ENCODE measurements around the gene CAPN7.
"Not testable (repeated sequence)": the region's sequence is repeated elsewhere in the genome, so short reads cannot be mapped to it uniquely, and the experiment has no call there.

Gene CAPN7

DNA sequence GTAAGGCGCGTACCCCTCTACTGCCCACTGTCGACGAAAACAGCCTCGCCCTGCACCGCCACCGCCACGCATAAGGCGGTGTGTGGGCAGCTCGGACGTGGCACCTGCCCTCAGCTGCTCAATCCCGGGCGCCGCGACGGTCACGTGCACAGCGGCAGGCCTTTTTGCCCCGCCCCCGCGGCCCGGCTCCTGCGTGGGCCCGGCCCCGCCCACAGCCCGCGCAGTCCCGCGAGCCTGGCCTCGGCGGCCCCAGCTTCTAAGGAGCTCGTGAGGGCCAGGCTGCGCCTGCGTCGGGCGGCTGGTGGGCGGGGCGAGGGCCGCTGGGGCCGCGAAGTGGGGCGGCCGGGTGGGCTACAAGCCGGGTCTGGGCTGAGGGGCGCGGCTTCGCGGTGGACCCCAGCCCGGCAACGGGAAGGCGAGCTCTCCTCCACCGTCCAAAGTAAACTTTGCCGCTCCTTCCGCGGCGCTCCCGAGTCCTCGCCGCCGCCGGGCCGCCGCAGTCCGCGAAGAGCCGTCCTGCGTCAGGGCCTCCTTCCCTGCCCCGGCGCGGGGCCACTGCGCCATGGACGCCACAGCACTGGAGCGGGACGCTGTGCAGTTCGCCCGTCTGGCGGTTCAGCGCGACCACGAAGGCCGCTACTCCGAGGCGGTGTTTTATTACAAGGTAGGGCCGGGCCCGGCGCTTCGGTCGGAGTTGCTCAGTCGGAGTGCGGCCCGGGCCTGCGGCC is at the start of gene CAPN7:
CAPN7 (plus strand) TSS at position 313 of the 728 bp plus-strand sequence; CDS start at position 563, 250 bp downstream.
- FAIRE-seq = no peak

- no peak for FAIRE-seq
Measured at GRCh38 chr3:15157441-15157840, 48.6 kb upstream of the CAPN7 start.

GRCh38 chr3:15159501-15160136 is 46.4 kb upstream of the CAPN7 start:
- no peak for FAIRE-seq

- no peak for FAIRE-seq
Measured at GRCh38 chr3:15160662-15161061, 45.4 kb upstream of the CAPN7 start.

DNA sequence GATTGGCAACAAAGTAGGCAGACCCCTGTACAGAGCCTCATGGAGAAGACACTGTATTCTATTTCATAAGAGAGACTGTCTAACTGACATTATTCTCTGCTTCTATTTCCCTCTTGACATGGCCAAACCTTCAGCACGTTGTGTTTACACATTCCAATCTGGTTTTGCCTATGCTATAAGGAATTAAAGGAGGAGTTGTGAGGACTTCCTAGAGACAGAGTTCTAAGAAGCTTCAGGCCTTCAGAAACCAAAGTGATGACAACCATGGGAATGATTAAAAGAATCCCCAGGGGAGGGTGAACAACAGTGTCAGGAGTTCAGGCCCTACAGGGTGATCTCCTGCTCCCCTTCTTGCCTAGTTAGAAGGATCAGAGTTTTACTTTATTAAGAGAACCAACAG is 44.9 kb upstream of the CAPN7 start:
- FAIRE-seq = no peak

GRCh38 chr3:15163656-15164055 is 42.4 kb upstream of the CAPN7 start:
- FAIRE-seq = not testable (repeated sequence)

- FAIRE-seq = no peak
Measured at GRCh38 chr3:15164340-15164739, 41.7 kb upstream of the CAPN7 start.

DNA sequence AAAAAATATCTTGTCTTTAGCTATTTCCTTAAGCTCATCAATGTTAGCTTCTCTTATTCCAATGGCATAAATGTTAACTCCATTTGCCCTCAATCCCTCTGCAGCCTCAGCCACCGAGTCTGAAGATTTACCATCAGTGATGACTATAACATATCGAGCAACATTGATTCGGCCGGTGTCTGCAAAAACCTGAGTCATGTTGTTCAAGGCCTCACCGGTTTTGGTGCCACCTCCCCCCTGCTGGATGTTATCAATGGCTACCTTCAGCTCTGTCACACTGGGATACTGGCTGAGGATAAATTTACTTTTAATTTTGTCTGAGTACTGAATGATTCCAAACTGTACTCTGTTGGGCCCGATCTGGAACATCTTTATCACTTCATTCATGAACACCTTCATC is 41.0 kb upstream of the CAPN7 start:
- FAIRE-seq = no peak

- FAIRE-seq = not testable (repeated sequence)
Measured at GRCh38 chr3:15166391-15166790, 39.7 kb upstream of the CAPN7 start.

- FAIRE-seq = no peak
Measured at GRCh38 chr3:15171096-15171495, 35.0 kb upstream of the CAPN7 start.

DNA sequence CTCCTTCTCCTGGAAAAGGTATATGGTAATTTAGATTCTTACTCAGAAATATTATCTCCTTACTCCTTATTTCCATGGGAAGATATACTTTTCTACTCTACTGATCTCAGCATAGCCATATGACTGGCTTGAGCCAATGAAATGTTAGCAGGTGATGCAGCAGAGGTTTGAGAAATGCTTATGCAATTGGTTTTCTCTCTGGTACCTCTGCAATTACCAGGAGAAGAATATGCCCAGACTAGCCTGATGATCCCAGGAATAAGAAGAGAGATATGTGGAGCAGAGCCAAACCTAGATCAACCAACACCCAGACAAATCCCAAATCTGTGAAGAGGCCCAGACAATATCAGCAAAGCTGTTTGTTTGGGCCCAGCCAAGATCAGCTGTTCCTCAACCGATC is 33.2 kb upstream of the CAPN7 start:
- no peak for FAIRE-seq

DNA sequence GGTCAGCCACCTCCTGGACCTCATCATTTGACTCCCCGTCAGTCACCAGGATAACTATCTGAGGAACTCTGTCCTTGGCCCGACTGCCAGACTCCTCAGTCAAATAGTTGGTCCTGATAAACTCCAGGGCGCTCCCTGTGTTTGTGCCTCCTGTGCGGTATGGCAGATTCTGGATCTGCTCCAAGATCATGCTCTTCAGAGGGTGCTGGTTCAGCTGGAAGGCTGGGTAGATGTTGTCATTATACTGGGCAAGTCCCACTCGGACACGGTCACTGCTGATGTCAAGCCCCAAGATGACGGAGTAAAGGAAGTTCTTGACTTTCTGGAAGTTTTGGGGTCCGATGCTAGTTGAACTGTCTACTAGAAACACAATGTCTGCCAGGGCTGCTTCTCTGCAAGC is 31.1 kb upstream of the CAPN7 start:
- FAIRE-seq = no peak

GRCh38 chr3:15175605-15176004 is 30.4 kb upstream of the CAPN7 start:
- FAIRE-seq = no peak

GRCh38 chr3:15180042-15180611 is 25.9 kb upstream of the CAPN7 start:
- no peak for FAIRE-seq

GRCh38 chr3:15181511-15181910 is 24.5 kb upstream of the CAPN7 start:
- no peak for FAIRE-seq

- FAIRE-seq = no peak
Measured at GRCh38 chr3:15181963-15182362, 24.1 kb upstream of the CAPN7 start.

- no peak for FAIRE-seq
Measured at GRCh38 chr3:15183011-15183410, 23.0 kb upstream of the CAPN7 start.

DNA sequence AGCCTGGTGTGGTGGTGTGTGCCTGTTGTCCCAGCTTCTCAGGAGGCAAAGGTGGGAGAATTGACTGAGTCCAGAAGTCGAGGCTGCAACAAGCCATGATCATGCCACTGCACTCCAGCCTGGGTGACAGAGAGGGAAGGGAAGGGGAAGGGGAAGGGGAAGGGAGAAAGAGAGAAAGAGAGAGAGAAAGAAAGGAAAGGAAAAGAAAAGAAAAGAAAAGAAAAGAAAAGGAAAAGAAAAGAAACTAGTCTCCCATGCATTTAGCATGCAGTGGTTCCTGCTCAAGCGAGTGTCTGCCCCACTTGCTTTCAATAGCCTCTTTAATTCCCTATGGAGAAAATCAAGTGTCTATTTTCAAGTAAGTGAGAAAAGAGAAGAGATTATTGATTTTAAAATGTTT is 20.6 kb upstream of the CAPN7 start:
- FAIRE-seq = no peak

GRCh38 chr3:15186101-15186476 is 20.0 kb upstream of the CAPN7 start:
- no peak for FAIRE-seq

- not testable (repeated sequence) for FAIRE-seq
Measured at GRCh38 chr3:15186477-15187164, 19.4 kb upstream of the CAPN7 start.

GRCh38 chr3:15197340-15198029 is 8.6 kb upstream of the CAPN7 start:
- FAIRE-seq = no peak

DNA sequence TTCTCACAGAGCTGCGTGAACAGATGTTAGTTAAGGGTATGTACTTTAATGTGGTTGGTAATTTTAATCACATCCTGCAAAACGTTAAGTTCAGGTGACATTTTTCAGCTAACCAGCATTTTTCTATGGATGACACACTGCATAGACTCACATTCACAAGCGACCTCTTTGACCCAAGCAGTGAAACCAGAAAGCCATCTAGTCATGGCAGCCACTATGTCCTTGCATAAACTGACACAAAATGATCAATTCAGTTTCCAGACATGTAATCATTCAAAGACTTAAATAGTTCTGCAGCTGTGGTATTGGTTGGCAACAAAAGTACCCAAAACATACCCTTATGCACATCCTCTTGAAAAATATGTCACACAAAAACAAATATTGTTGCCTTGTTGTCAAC is 7.4 kb upstream of the CAPN7 start:
- no peak for FAIRE-seq

DNA sequence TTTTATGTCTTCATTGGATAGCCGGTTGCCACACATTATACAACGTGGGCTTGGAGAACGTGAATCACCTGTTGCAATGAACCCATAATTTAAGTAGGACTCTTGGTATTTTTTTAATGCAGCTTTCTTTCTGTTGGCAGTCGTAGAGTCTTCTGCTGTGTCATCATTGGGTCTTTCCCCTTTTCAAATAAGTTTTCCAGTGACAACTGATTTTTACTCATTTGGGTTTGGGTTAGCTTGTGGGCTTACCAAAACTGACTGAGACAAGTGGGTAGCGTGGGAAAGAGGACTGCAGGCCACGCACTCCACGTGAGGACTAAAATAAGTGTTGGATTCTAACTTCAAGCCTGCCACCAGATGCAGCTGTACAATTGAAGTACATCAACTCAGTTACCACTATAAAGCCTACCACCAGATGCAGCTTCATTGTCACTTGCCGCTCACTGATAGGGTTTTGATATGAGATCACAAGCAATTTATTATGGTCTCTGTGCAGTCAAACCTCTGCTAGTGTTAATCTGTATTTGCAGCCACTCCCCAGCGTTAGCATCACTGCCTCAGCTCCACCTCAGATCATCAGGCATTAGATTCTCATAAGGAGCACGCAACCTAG is 6.4 kb upstream of the CAPN7 start:
- no peak for FAIRE-seq
